ENCODE data around the gene KCTD11.

DNA sequence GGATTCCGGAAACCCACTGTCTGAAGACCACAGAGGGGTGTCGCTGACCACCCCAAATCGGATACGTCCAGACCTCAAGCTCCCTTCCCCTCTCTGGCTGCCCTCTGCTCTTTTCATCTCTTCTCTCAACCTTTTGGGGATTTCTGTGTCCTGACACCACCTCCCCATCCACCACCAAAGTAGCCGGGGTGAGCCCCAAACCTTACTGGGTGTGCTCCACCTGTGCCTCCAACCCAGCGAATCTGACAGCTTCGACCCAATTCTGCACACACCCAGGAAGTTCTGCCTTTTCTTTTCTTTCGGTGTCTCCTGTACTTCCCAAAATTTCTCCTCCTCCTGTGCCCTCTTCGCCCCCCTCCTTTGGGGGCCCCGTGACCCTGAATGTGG, 534 bp downstream of the KCTD11 start:
- TF ChIP-seq, protein P1, sequence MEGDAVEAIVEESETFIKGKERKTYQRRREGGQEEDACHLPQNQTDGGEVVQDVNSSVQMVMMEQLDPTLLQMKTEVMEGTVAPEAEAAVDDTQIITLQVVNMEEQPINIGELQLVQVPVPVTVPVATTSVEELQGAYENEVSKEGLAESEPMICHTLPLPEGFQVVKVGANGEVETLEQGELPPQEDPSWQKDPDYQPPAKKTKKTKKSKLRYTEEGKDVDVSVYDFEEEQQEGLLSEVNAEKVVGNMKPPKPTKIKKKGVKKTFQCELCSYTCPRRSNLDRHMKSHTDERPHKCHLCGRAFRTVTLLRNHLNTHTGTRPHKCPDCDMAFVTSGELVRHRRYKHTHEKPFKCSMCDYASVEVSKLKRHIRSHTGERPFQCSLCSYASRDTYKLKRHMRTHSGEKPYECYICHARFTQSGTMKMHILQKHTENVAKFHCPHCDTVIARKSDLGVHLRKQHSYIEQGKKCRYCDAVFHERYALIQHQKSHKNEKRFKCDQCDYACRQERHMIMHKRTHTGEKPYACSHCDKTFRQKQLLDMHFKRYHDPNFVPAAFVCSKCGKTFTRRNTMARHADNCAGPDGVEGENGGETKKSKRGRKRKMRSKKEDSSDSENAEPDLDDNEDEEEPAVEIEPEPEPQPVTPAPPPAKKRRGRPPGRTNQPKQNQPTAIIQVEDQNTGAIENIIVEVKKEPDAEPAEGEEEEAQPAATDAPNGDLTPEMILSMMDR (conservative IDR thresholded peaks at IDR 0.05; ENCODE audit: low read depth, low read length) = no peak; the same call in 1 of the 2 replicates
- no peak for TF ChIP-seq EZH2 (IDR thresholded peaks at IDR 0.05; ENCODE audit: borderline replicate concordance, low read depth, low read length, poor library complexity, severe bottlenecking)

Measured in A673 (cell line).